Measurements from ENCODE around the gene RAD51B. TPM values are rescaled to one million over a fixed set of nuclear protein-coding genes. Genes with fewer than 3 reads are reported as not detected.

Gene RAD51B
- total RNA-seq, 1 experiment from 2014 or later, result 10.8 TPM

GRCh38 chr14:68471029-68471963 is 651.7 kb downstream of the RAD51B start:
- ATAC-seq (no peak), DNase-seq (no peak)
- no peaks in the 10 kb centered on the region for H3K27me3 ChIP-seq (ENCODE audit: low read length)
- CTCF ChIA-PET, result no interaction called here
- H3K4me2 ChIP-seq (ENCODE audit: low read length), result no peak overlapping the region
- POLR2A ChIA-PET (ENCODE audit: unreplicated experiment), result no interaction called here
- H2AFZ ChIP-seq (ENCODE audit: low read length), result no peak overlapping the region
- no peaks in the 10 kb centered on the region for H3F3A ChIP-seq (ENCODE audit: low read length, unreplicated experiment)
- H3K9me2 ChIP-seq (replicated peaks; ENCODE audit: low read length), result no peaks in the 10 kb centered on the region
- H4K20me1 ChIP-seq (ENCODE audit: low read length), result no peaks in the 10 kb centered on the region
- no peak overlapping the region for H3K9ac ChIP-seq (ENCODE audit: low read length)
- no peaks in the 10 kb centered on the region for H3K36me3 ChIP-seq (ENCODE audit: low read depth, low read length)
- BruUV-seq (replicated peaks), result no TSS peak
- no peak overlapping the region for H3K27ac ChIP-seq (ENCODE audit: low read length)
- intact Hi-C loops (cut with micrococcal nuclease), result no loop called here
- no peaks in the 10 kb centered on the region for H3K9me3 ChIP-seq (ENCODE audit: low read length)
- H3K4me3 ChIP-seq (ENCODE audit: low read length), result no peak overlapping the region
- TF ChIP-seq, protein P1, sequence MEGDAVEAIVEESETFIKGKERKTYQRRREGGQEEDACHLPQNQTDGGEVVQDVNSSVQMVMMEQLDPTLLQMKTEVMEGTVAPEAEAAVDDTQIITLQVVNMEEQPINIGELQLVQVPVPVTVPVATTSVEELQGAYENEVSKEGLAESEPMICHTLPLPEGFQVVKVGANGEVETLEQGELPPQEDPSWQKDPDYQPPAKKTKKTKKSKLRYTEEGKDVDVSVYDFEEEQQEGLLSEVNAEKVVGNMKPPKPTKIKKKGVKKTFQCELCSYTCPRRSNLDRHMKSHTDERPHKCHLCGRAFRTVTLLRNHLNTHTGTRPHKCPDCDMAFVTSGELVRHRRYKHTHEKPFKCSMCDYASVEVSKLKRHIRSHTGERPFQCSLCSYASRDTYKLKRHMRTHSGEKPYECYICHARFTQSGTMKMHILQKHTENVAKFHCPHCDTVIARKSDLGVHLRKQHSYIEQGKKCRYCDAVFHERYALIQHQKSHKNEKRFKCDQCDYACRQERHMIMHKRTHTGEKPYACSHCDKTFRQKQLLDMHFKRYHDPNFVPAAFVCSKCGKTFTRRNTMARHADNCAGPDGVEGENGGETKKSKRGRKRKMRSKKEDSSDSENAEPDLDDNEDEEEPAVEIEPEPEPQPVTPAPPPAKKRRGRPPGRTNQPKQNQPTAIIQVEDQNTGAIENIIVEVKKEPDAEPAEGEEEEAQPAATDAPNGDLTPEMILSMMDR (conservative IDR thresholded peaks at IDR 0.05; ENCODE audit: low read depth, low read length), result no peak
- no peak for TF ChIP-seq EZH2 (IDR thresholded peaks at IDR 0.05; ENCODE audit: low read length, unreplicated experiment)
- TF ChIP-seq EZH2phosphoT487 (IDR thresholded peaks at IDR 0.05; ENCODE audit: borderline replicate concordance, low read length), result no peak
- peaks cover 47% of the 10 kb centered on the region for H3K4me1 ChIP-seq (ENCODE audit: insufficient read depth, low read length)
- no peaks in the 10 kb centered on the region for H3K79me2 ChIP-seq (ENCODE audit: low read length)

DNA sequence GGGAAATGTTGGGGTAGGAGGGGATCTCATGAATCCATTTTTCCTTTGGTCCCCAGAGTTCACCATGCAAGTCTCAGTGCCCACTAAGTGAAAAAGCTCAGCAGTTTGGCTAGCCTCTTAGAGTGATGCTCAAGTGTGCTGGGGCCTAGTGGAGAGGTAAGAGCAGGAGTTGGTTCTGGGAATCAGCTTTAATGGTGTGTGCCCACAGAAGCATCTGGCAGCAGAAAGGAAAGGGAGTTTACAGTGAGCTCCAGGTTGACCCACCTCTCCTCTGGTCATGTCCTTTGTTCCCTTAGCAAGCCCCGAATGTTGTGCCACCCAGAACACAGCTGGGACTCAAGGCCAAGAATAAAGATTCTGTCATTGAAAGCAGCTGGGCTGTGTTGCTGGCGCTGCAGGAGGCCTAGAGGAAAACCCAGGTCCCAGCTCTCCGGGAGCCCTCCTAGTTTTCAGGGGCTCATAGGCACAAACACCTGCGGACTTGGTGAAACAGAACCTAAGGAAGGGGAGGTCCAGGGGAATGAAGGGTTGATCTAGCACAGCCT is 652.5 kb downstream of the RAD51B start:
- Histone ChIP-seq H3K9me3 (ENCODE audit: low read length) (no peaks in the 10 kb centered on the region), H3K4me3 (ENCODE audit: low read length) (no peak overlapping the region), H3K27ac (ENCODE audit: low read length) (no peak overlapping the region), H4K20me1 (ENCODE audit: low read length) (no peaks in the 10 kb centered on the region), H3K27me3 (ENCODE audit: low read length) (no peaks in the 10 kb centered on the region), H3K9ac (ENCODE audit: low read length) (no peak overlapping the region), H3K4me1 (ENCODE audit: insufficient read depth, low read length) (peaks cover 47% of the 10 kb centered on the region), H3K4me2 (ENCODE audit: low read length) (no peak overlapping the region), H3K36me3 (ENCODE audit: low read depth, low read length) (no peaks in the 10 kb centered on the region), H2AFZ (ENCODE audit: low read length) (no peak overlapping the region), H3K79me2 (ENCODE audit: low read length) (no peaks in the 10 kb centered on the region), H3F3A (ENCODE audit: low read length, unreplicated experiment) (no peaks in the 10 kb centered on the region), H3K9me2 (replicated peaks; ENCODE audit: low read length) (no peaks in the 10 kb centered on the region)
- no peak for DNase-seq
- intact Hi-C loops (cut with micrococcal nuclease), result no loop called here
- no TSS peak for BruUV-seq (replicated peaks)
- no peak for ATAC-seq
- ChIA-PET POLR2A (ENCODE audit: unreplicated experiment) (no interaction called here), CTCF (no interaction called here)
- TF ChIP-seq, protein P1 (conservative IDR thresholded peaks at IDR 0.05; ENCODE audit: low read depth, low read length), result no peak

- BruUV-seq (replicated peaks), result no TSS peak
- H3F3A ChIP-seq (ENCODE audit: low read length, unreplicated experiment), result no peaks in the 10 kb centered on the region
- H3K9ac ChIP-seq (ENCODE audit: low read length), result no peak overlapping the region
- H3K4me1 ChIP-seq (ENCODE audit: insufficient read depth, low read length), result peaks cover 38% of the 10 kb centered on the region
- H3K9me3 ChIP-seq (ENCODE audit: low read length), result no peaks in the 10 kb centered on the region
- no peak for DNase-seq
- no peak overlapping the region for H3K4me3 ChIP-seq (ENCODE audit: low read length)
- TF ChIP-seq EZH2phosphoT487 (IDR thresholded peaks at IDR 0.05; ENCODE audit: borderline replicate concordance, low read length) (no peak), EZH2 (IDR thresholded peaks at IDR 0.05; ENCODE audit: low read length, unreplicated experiment) (no peak)
- TF ChIP-seq, protein P1 (conservative IDR thresholded peaks at IDR 0.05; ENCODE audit: low read depth, low read length), result no peak
- no peak overlapping the region for H3K4me2 ChIP-seq (ENCODE audit: low read length)
- no peaks in the 10 kb centered on the region for H4K20me1 ChIP-seq (ENCODE audit: low read length)
- no peaks in the 10 kb centered on the region for H3K36me3 ChIP-seq (ENCODE audit: low read depth, low read length)
- no peaks in the 10 kb centered on the region for H3K9me2 ChIP-seq (replicated peaks; ENCODE audit: low read length)
- intact Hi-C loops (cut with micrococcal nuclease), result no loop called here
- ATAC-seq, result no peak
- POLR2A ChIA-PET (ENCODE audit: unreplicated experiment), result no interaction called here
- H2AFZ ChIP-seq (ENCODE audit: low read length), result no peak overlapping the region
- no peaks in the 10 kb centered on the region for H3K27me3 ChIP-seq (ENCODE audit: low read length)
- H3K79me2 ChIP-seq (ENCODE audit: low read length), result no peaks in the 10 kb centered on the region
- H3K27ac ChIP-seq (ENCODE audit: low read length), result no peak overlapping the region
- CTCF ChIA-PET, result no interaction called here
Measured at GRCh38 chr14:68473069-68473468, 653.5 kb downstream of the RAD51B start.

Data from PC-3 (cell line).